ENCODE measurements around the gene ZBTB47. TPM values are rescaled to one million over a fixed set of nuclear protein-coding genes. Genes with fewer than 3 reads are reported as not detected.

ZBTB47 gene
- total and polyA plus RNA-seq, 5 donors from 2014 or later: 0.49 TPM; not detected in 4

- Mint-ChIP-seq H3K36me3 (no peaks in the 10 kb centered on the region), H3K4me3 (no peak overlapping the region), H3K27me3 (no peaks in the 10 kb centered on the region), H3K27ac (no peak overlapping the region), H3K9me3 (no peaks in the 10 kb centered on the region), H3K4me1 (peaks cover 0 to 2% (median 0%) of the 10 kb centered on the region in 4 donors)
- ATAC-seq (ENCODE audit: low read depth in 2 of 2): no peak
- Histone ChIP-seq H3K27ac (ENCODE audit: insufficient read depth, low read length, poor library complexity, severe bottlenecking) (no peak overlapping the region), H3K4me1 (ENCODE audit: control insufficient read depth, insufficient read depth, low read length, poor library complexity, severe bottlenecking) (no peaks in the 10 kb centered on the region), H3K36me3 (ENCODE audit: control insufficient read depth, insufficient read depth, low read length) (no peaks in the 10 kb centered on the region), H3K27me3 (ENCODE audit: control insufficient read depth, insufficient read depth, low read length) (no peaks in the 10 kb centered on the region), H3K9me3 (ENCODE audit: control insufficient read depth in 2 of 2, low read length in 2 of 2) (no peaks in the 10 kb centered on the region), H3K4me3 (ENCODE audit: low read depth, low read length) (no peak overlapping the region)
- DNase-seq: no peak
These were observed 10.3 kb downstream of the ZBTB47 start for GRCh38 chr3:42663581-42664437.

GRCh38 chr3:42664438-42664803 is 10.9 kb downstream of the ZBTB47 start:
- Mint-ChIP-seq H3K4me3 (no peak overlapping the region), H3K27ac (no peak overlapping the region), H3K9me3 (no peaks in the 10 kb centered on the region), H3K36me3 (no peaks in the 10 kb centered on the region), H3K4me1 (peaks cover 0 to 2% (median 0%) of the 10 kb centered on the region in 4 donors), H3K27me3 (no peaks in the 10 kb centered on the region)
- Histone ChIP-seq H3K27me3 (ENCODE audit: control insufficient read depth, insufficient read depth, low read length) (no peaks in the 10 kb centered on the region), H3K4me3 (ENCODE audit: low read depth, low read length) (no peak overlapping the region), H3K36me3 (ENCODE audit: control insufficient read depth, insufficient read depth, low read length) (no peaks in the 10 kb centered on the region), H3K27ac (ENCODE audit: insufficient read depth, low read length, poor library complexity, severe bottlenecking) (no peak overlapping the region), H3K4me1 (ENCODE audit: control insufficient read depth, insufficient read depth, low read length, poor library complexity, severe bottlenecking) (no peaks in the 10 kb centered on the region), H3K9me3 (ENCODE audit: control insufficient read depth in 2 of 2, low read length in 2 of 2) (no peaks in the 10 kb centered on the region)
- ATAC-seq (ENCODE audit: low read depth in 2 of 2) (no peak), DNase-seq (no peak)

GRCh38 chr3:42665050-42665878 is 11.8 kb downstream of the ZBTB47 start:
- Histone ChIP-seq H3K27me3 (ENCODE audit: control insufficient read depth, insufficient read depth, low read length) (no peaks in the 10 kb centered on the region), H3K27ac (ENCODE audit: insufficient read depth, low read length, poor library complexity, severe bottlenecking) (no peak overlapping the region), H3K4me1 (ENCODE audit: control insufficient read depth, insufficient read depth, low read length, poor library complexity, severe bottlenecking) (no peaks in the 10 kb centered on the region), H3K9me3 (ENCODE audit: control insufficient read depth in 2 of 2, low read length in 2 of 2) (no peaks in the 10 kb centered on the region), H3K4me3 (ENCODE audit: low read depth, low read length) (no peak overlapping the region), H3K36me3 (ENCODE audit: control insufficient read depth, insufficient read depth, low read length) (no peaks in the 10 kb centered on the region)
- Mint-ChIP-seq H3K4me3 (no peak overlapping the region), H3K27me3 (peaks cover under 1% of the 10 kb centered on the region), H3K36me3 (no peaks in the 10 kb centered on the region), H3K4me1 (peaks cover 0 to 2% (median 0%) of the 10 kb centered on the region in 4 donors), H3K9me3 (no peaks in the 10 kb centered on the region), H3K27ac (no peak overlapping the region)
- ATAC-seq (ENCODE audit: low read depth in 2 of 2): no peak
- DNase-seq: no peak

GRCh38 chr3:42666022-42666421 is 12.5 kb downstream of the ZBTB47 start:
- no peaks in the 10 kb centered on the region for H3K36me3 Mint-ChIP-seq
- H3K27me3 Mint-ChIP-seq: peaks cover 4% of the 10 kb centered on the region
- ATAC-seq (ENCODE audit: low read depth in 2 of 2) (no peak), DNase-seq (no peak)
- peaks cover 0 to 2% (median 0%) of the 10 kb centered on the region in 4 donors for H3K4me1 Mint-ChIP-seq
- Histone ChIP-seq H3K4me3 (ENCODE audit: low read depth, low read length) (no peak overlapping the region), H3K4me1 (ENCODE audit: control insufficient read depth, insufficient read depth, low read length, poor library complexity, severe bottlenecking) (no peaks in the 10 kb centered on the region), H3K27me3 (ENCODE audit: control insufficient read depth, insufficient read depth, low read length) (no peaks in the 10 kb centered on the region), H3K27ac (ENCODE audit: insufficient read depth, low read length, poor library complexity, severe bottlenecking) (no peak overlapping the region), H3K36me3 (ENCODE audit: control insufficient read depth, insufficient read depth, low read length) (no peaks in the 10 kb centered on the region), H3K9me3 (ENCODE audit: control insufficient read depth in 2 of 2, low read length in 2 of 2) (no peaks in the 10 kb centered on the region)
- H3K9me3 Mint-ChIP-seq: no peaks in the 10 kb centered on the region
- no peak overlapping the region for H3K4me3 Mint-ChIP-seq
- no peak overlapping the region for H3K27ac Mint-ChIP-seq

GRCh38 chr3:42666577-42666998 is 13.1 kb downstream of the ZBTB47 start:
- no peak overlapping the region for H3K27ac ChIP-seq (ENCODE audit: insufficient read depth, low read length, poor library complexity, severe bottlenecking)
- no peaks in the 10 kb centered on the region for H3K36me3 ChIP-seq (ENCODE audit: control insufficient read depth, insufficient read depth, low read length)
- no peaks in the 10 kb centered on the region for H3K4me1 ChIP-seq (ENCODE audit: control insufficient read depth, insufficient read depth, low read length, poor library complexity, severe bottlenecking)
- Mint-ChIP-seq H3K9me3 (no peaks in the 10 kb centered on the region), H3K4me1 (no peaks in the 10 kb centered on the region), H3K27me3 (peaks cover 4% of the 10 kb centered on the region), H3K4me3 (no peak overlapping the region), H3K27ac (no peak overlapping the region), H3K36me3 (no peaks in the 10 kb centered on the region)
- no peaks in the 10 kb centered on the region for H3K9me3 ChIP-seq (ENCODE audit: control insufficient read depth in 2 of 2, low read length in 2 of 2)
- no peak for DNase-seq
- H3K4me3 ChIP-seq (ENCODE audit: low read depth, low read length): no peak overlapping the region
- ATAC-seq (ENCODE audit: low read depth in 2 of 2): no peak
- no peaks in the 10 kb centered on the region for H3K27me3 ChIP-seq (ENCODE audit: control insufficient read depth, insufficient read depth, low read length)

GRCh38 chr3:42667096-42667522 is 13.6 kb downstream of the ZBTB47 start:
- Mint-ChIP-seq H3K9me3 (no peaks in the 10 kb centered on the region), H3K27me3 (peaks cover 4% of the 10 kb centered on the region), H3K4me1 (no peaks in the 10 kb centered on the region), H3K27ac (no peak overlapping the region), H3K4me3 (no peak overlapping the region), H3K36me3 (no peaks in the 10 kb centered on the region)
- Histone ChIP-seq H3K27me3 (ENCODE audit: control insufficient read depth, insufficient read depth, low read length) (no peaks in the 10 kb centered on the region), H3K4me3 (ENCODE audit: low read depth, low read length) (no peak overlapping the region), H3K36me3 (ENCODE audit: control insufficient read depth, insufficient read depth, low read length) (no peaks in the 10 kb centered on the region), H3K27ac (ENCODE audit: insufficient read depth, low read length, poor library complexity, severe bottlenecking) (no peak overlapping the region), H3K9me3 (ENCODE audit: control insufficient read depth in 2 of 2, low read length in 2 of 2) (no peaks in the 10 kb centered on the region), H3K4me1 (ENCODE audit: control insufficient read depth, insufficient read depth, low read length, poor library complexity, severe bottlenecking) (no peaks in the 10 kb centered on the region)
- ATAC-seq (ENCODE audit: low read depth in 2 of 2) (no peak), DNase-seq (no peak)

- no peak overlapping the region for H3K27ac Mint-ChIP-seq
- no peak overlapping the region for H3K4me3 Mint-ChIP-seq
- ATAC-seq (ENCODE audit: low read depth in 2 of 2): no peak
- H3K36me3 Mint-ChIP-seq: no peaks in the 10 kb centered on the region
- no peaks in the 10 kb centered on the region for H3K9me3 ChIP-seq (ENCODE audit: control insufficient read depth in 2 of 2, low read length in 2 of 2)
- no peaks in the 10 kb centered on the region for H3K4me1 ChIP-seq (ENCODE audit: control insufficient read depth, insufficient read depth, low read length, poor library complexity, severe bottlenecking)
- H3K36me3 ChIP-seq (ENCODE audit: control insufficient read depth, insufficient read depth, low read length): no peaks in the 10 kb centered on the region
- no peaks in the 10 kb centered on the region for H3K27me3 ChIP-seq (ENCODE audit: control insufficient read depth, insufficient read depth, low read length)
- peaks cover 0 to 5% (median 0%) of the 10 kb centered on the region in 4 donors for H3K4me1 Mint-ChIP-seq
- no peak overlapping the region for H3K27ac ChIP-seq (ENCODE audit: insufficient read depth, low read length, poor library complexity, severe bottlenecking)
- peaks cover 4% of the 10 kb centered on the region for H3K27me3 Mint-ChIP-seq
- H3K4me3 ChIP-seq (ENCODE audit: low read depth, low read length): no peak overlapping the region
- peaks cover 0 to 3% (median 0%) of the 10 kb centered on the region in 7 donors for H3K9me3 Mint-ChIP-seq
- DNase-seq: no peak
These were observed 14.3 kb downstream of the ZBTB47 start for GRCh38 chr3:42667523-42668412.
